GM12878 (cell line): Measurements from ENCODE around the gene HADHA.

Experiments
- BCLAF1 ChIP-seq: fragments of 450-650 bp; IDR thresholded peaks from 2 replicates; pipeline ENCODE4 v1.6.1; 2017; ENCODE audit warnings: antibody characterized with exemption, mild to moderate bottlenecking, moderate library complexity
- TF ChIP-seq, protein P1 (sequence below): IDR thresholded peaks from 2 replicates; pipeline ENCODE4 v1.6.1; 2012; ENCODE audit warnings: low read depth, low read length, improper control_type of control experiment

DNA sequence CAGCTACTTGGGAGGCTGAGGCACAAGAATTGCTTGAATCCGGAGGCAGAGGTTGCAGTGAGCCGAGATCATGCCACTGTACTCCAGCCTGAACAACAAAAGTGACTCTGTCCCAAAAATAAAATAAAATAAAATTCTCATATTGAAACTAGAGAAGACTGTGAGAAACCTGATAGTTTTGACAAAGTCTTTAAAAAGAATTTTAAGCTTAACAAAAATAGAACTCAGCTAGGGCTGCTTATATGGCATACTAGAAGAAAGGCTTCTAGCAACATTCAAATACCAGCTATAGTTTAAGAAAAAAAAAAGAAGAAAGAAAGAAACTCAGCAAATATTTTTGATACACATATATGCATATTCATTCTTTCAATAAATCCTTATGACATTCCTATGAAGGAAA, 13.6 kb downstream of the HADHA start:
- TF ChIP-seq, protein P1, sequence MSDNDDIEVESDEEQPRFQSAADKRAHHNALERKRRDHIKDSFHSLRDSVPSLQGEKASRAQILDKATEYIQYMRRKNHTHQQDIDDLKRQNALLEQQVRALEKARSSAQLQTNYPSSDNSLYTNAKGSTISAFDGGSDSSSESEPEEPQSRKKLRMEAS: no peak
- TF ChIP-seq BCLAF1: no peak
